HepG2 (cell line): ENCODE results near the gene MEF2B. TPM values are rescaled to one million over a fixed set of nuclear protein-coding genes. Genes with fewer than 3 reads are reported as not detected.
A peak's percentile ranks its signal among the peaks of the same experiment; 100 is the strongest.

Experiments used
- ATAC-seq: fragments of 200-7000 bp; cut with Tn5 transposase; 3 replicates; pipeline ENCODE4 v1.9.1; 2020; ENCODE audit warnings: mild to moderate bottlenecking, moderate library complexity
- BruUV-seq: library from RNA; stranded (reverse); fragments of 400-500 nt; replicated peaks from 2 replicates; lab custom pipeline; 2021; lab: Mats Ljungman, UMichigan
- CTCF ChIA-PET: fragments of 300-600 bp; formaldehyde crosslinking; extraction: SDS; loops from one replicate; lab custom pipeline; 2021; ENCODE audit warnings: low total read pairs, inconsistent platforms, low intra/inter-chr PET ratio; lab: Yijun Ruan, JAX
- POLR2A ChIA-PET: fragments of 350-600 bp; sonication (Branson Sonifier 250); formaldehyde crosslinking; loops from one replicate; lab custom pipeline; 2020; ENCODE audit warnings: antibody characterized with exemption, inconsistent platforms; lab: Yijun Ruan, JAX
- DNase-seq: peaks from one replicate; pipeline ENCODE4 v3.0.0-alpha.2; 2015; ENCODE audit warnings: low spot score
- FAIRE-seq: peaks from 3 replicates; lab custom pipeline; 2011; peaks lifted over from hg19 to GRCh38; lab: Jason Lieb, UNC
- H2AFZ ChIP-seq: one replicate; pipeline ENCODE4 v1.6.1; 2011; ENCODE audit warnings: low read length, inconsistent platforms
- H3K27ac ChIP-seq: fragments of 300-600 bp; 3 replicates; pipeline ENCODE4 v1.8.0; 2011; ENCODE audit warnings: mixed run types, mild to moderate bottlenecking, mixed read lengths, low read length, inconsistent platforms; ENCODE audit not compliant: insufficient read depth; ENCODE audit errors: extremely low read length
- H3K27me3 ChIP-seq, 2 experiments: fragments of 200-600 bp in 1 of 2; 2 replicates in 1 of 2; 3 replicates in 1 of 2; pipeline versions ENCODE4 v1.6.0 to v1.8.0; 2011; ENCODE audit warnings: low read length in 2 of 2, mild to moderate bottlenecking in 2 of 2, moderate library complexity in 2 of 2, inconsistent platforms in 1 of 2; ENCODE audit not compliant: insufficient read depth in 2 of 2, control insufficient read depth in 1 of 2
- H3K36me3 ChIP-seq, 2 experiments: fragments of 200-600 bp in 1 of 2; replicated peaks in 1 of 2; 2 replicates in 1 of 2; 3 replicates in 1 of 2; pipeline versions ENCODE4 v1.5.1 to v1.8.0; 2011; ENCODE audit warnings: low read length in 2 of 2, inconsistent platforms in 1 of 2; ENCODE audit not compliant: insufficient read depth in 2 of 2, control insufficient read depth in 1 of 2
- H3K4me1 ChIP-seq: 2 replicates; pipeline ENCODE4 v1.5.1; 2012; ENCODE audit warnings: low read length, inconsistent platforms; ENCODE audit not compliant: insufficient read depth
- H3K4me2 ChIP-seq: 2 replicates; pipeline ENCODE4 v1.6.0; 2011; ENCODE audit warnings: low read depth, low read length, inconsistent platforms
- H3K4me3 ChIP-seq, 3 experiments: fragments of 200-600 bp in 1 of 3; sonication (generic), shearing (Covaris generic) in 1 of 3; replicated peaks in 1 of 3; 2 replicates each; pipeline ENCODE4 v1.5.1; 2011 to 2016; ENCODE audit warnings: low read length in 3 of 3, inconsistent platforms in 2 of 3, low read depth in 2 of 3, mild to moderate bottlenecking in 2 of 3, control low read depth in 1 of 3, mixed read lengths in 1 of 3; ENCODE audit not compliant: insufficient read depth in 1 of 3
- H3K79me2 ChIP-seq: one replicate; pipeline ENCODE4 v1.6.1; 2011; ENCODE audit warnings: low read length, inconsistent platforms; ENCODE audit not compliant: insufficient read depth
- H3K9ac ChIP-seq: 2 replicates; pipeline ENCODE4 v1.6.0; 2011; ENCODE audit warnings: mild to moderate bottlenecking, low read depth, low read length, inconsistent platforms; ENCODE audit not compliant: insufficient read depth
- H3K9me3 ChIP-seq: 2 replicates; pipeline ENCODE4 v1.5.1; 2012; ENCODE audit warnings: mild to moderate bottlenecking, low read length
- H4K20me1 ChIP-seq: 2 replicates; pipeline ENCODE4 v1.6.0; 2011; ENCODE audit warnings: inconsistent platforms, mild to moderate bottlenecking, low read length, moderate library complexity; ENCODE audit not compliant: insufficient read depth
- AGO2 ChIP-seq: fragments of 200-400 bp; formaldehyde crosslinking; optimal IDR thresholded peaks from 2 replicates; pipeline ENCODE3; 2017; ENCODE audit warnings: mild to moderate bottlenecking, low read depth, low read length, moderate library complexity
- CENPT ChIP-seq: sonication (generic); formaldehyde crosslinking; IDR thresholded peaks from 2 replicates; pipeline ENCODE4 v1.8.0; 2022; ENCODE audit warnings: low read depth, mild to moderate bottlenecking, moderate library complexity, missing genetic modification reagents
- E2F5 ChIP-seq: sonication (generic); formaldehyde crosslinking; conservative IDR thresholded peaks from 2 replicates; pipeline ENCODE4 v1.4.0; 2020; ENCODE audit warnings: missing genetic modification reagents
- GATAD1 ChIP-seq: IDR thresholded peaks from 2 replicates; pipeline ENCODE4 v1.6.1; 2016; ENCODE audit warnings: missing genetic modification reagents, missing compliant biosample characterization
- GATAD2A ChIP-seq: IDR thresholded peaks from 2 replicates; pipeline ENCODE4 v1.6.1; 2016
- GFI1 ChIP-seq: sonication (generic); formaldehyde crosslinking; IDR thresholded peaks from 2 replicates; pipeline ENCODE4 v1.5.0; 2020; ENCODE audit warnings: missing genetic modification reagents, mild to moderate bottlenecking, borderline replicate concordance
- RFX5 ChIP-seq: IDR thresholded peaks from 2 replicates; pipeline ENCODE4 v1.6.1; 2011; ENCODE audit warnings: low read depth, low read length, improper control_type of control experiment
- SALL2 ChIP-seq: sonication (generic); formaldehyde crosslinking; IDR thresholded peaks from 2 replicates; pipeline ENCODE4 v1.8.1; 2023; ENCODE audit warnings: mild to moderate bottlenecking, missing genetic modification reagents, inconsistent platforms
- TRIM22 ChIP-seq: fragments of 450-650 bp; IDR thresholded peaks from 2 replicates; pipeline ENCODE4 v1.6.1; 2017
- ZBTB34 ChIP-seq: sonication (generic); formaldehyde crosslinking; IDR thresholded peaks from 2 replicates; pipeline ENCODE4 v1.8.0; 2022; ENCODE audit warnings: mild to moderate bottlenecking, missing genetic modification reagents
- ZFX ChIP-seq: sonication (generic); formaldehyde crosslinking; IDR thresholded peaks from 2 replicates; pipeline ENCODE4 v1.4.0; 2020; ENCODE audit warnings: mild to moderate bottlenecking, low read depth, missing genetic modification reagents, moderate library complexity
- ZNF101 ChIP-seq: sonication (generic); formaldehyde crosslinking; IDR thresholded peaks from 2 replicates; pipeline ENCODE4 v1.4.0; 2020; ENCODE audit warnings: mild to moderate bottlenecking, low read depth, missing genetic modification reagents, borderline replicate concordance
- ZNF280B ChIP-seq: sonication (generic); formaldehyde crosslinking; IDR thresholded peaks from 2 replicates; pipeline ENCODE4 v1.5.0; 2020; ENCODE audit warnings: missing genetic modification reagents, mild to moderate bottlenecking, borderline replicate concordance
- ZNF331 ChIP-seq: sonication (generic); formaldehyde crosslinking; IDR thresholded peaks from 2 replicates; pipeline ENCODE4 v1.4.0; 2020; ENCODE audit warnings: missing genetic modification reagents
- ZNF563 ChIP-seq: sonication (generic); formaldehyde crosslinking; IDR thresholded peaks from 2 replicates; pipeline ENCODE4 v1.8.0; 2022; ENCODE audit warnings: mild to moderate bottlenecking, moderate library complexity, missing genetic modification reagents
- ZNF7 ChIP-seq: IDR thresholded peaks from 2 replicates; pipeline ENCODE4 v1.6.1; 2016; ENCODE audit warnings: missing biosample characterization, missing genetic modification reagents
- ZNF768 ChIP-seq: sonication (generic); formaldehyde crosslinking; IDR thresholded peaks from 2 replicates; pipeline ENCODE4 v1.4.0; 2020; ENCODE audit warnings: missing genetic modification reagents
- WGBS: methylation state at CpG from one replicate; pipeline ENCODE4 v1.1.6; 2017; ENCODE audit warnings: low lambda C conversion rate; 5-methylcytosine and 5-hydroxymethylcytosine counted together
- in situ Hi-C: cut with HindIII; loops from 2 replicates; pipeline ENCODE4 v1.10.0; 2017; ENCODE audit warnings: low pct_unique_long_range_greater_than_20kb; ENCODE audit not compliant: extremely low pct_ligation_motif_present
- intact Hi-C: fragments of 100-400 bp; cut with micrococcal nuclease; formaldehyde crosslinking; loops from one replicate; pipeline ENCODE4 v1.10.0; 2022; ENCODE audit not compliant: unreplicated experiment
- polyA plus RNA-seq, 8 experiments: library from polyadenylated mRNA; depleted of rRNA in 3 of 8; stranded (reverse) in 7 of 8; unstranded in 1 of 8; fragments of >200 nt; fragmentation: Illumina TruSeq in 4 of 8; extraction: Trizol in 4 of 8; gene quantifications; 2 replicates each; pipeline versions ENCODE4 v1.2.1 to v1.2.3, GENCODE V29; 2011 to 2016; ENCODE audit warnings: low read depth in 4 of 8, missing spikeins in 1 of 8, mixed read lengths in 1 of 8; ENCODE audit not compliant: insufficient read depth in 1 of 8
- total RNA-seq, 5 experiments: library from RNA; depleted of rRNA; stranded (reverse); fragments of >200 nt; fragmentation: Illumina TruSeq; extraction: Trizol; gene quantifications; 2 replicates each; pipeline ENCODE4 v1.2.3, GENCODE V29; 2016; ENCODE audit warnings: low read depth in 1 of 5

The MEF2B gene
- total and polyA plus RNA-seq, 2 of the 13 experiments (the other 11 are each of a cell fraction or from before 2014, with no cell fraction given): 1.2 to 1.7 TPM

GRCh38 chr19:19179548-19180441 lies 9.7 kb upstream of the MEF2B start:
- FAIRE-seq (no peak), DNase-seq (no peak), ATAC-seq (no peak)
- ChIA-PET CTCF (no interaction called here), POLR2A (no interaction called here)
- Histone ChIP-seq H3K9me3 (no peaks in the 10 kb centered on the region), H2AFZ (no peak overlapping the region), H3K27me3 (no peaks in the 10 kb centered on the region), H3K36me3 (peaks cover 1 to 10% of the 10 kb centered on the region in 2 experiments; a peak in 1 of 5 replicates), H3K4me1 (peaks cover 2% of the 10 kb centered on the region), H3K4me2 (no peak overlapping the region), H3K9ac (no peak overlapping the region), H3K27ac (no peak overlapping the region), H4K20me1 (no peaks in the 10 kb centered on the region), H3K4me3 (no peak overlapping the region), H3K79me2 (no peaks in the 10 kb centered on the region)
- in situ Hi-C loops: loop anchor here (5.0 kb wide), 1 partner anchor 37 kb away; no protein-coding TSS in a partner anchor
- WGBS: 96% methylated on average over 11 of the region's 17 CpGs
- intact Hi-C loops: no loop called here
- TF ChIP-seq GATAD1 (no peak), ZNF768 (CRISPR knock-in tag) (peak; percentile 90), ZFX (no peak), SALL2 (CRISPR knock-in tag) (no peak), ZNF331 (CRISPR knock-in tag) (peak; percentile 97), CENPT (no peak), ZNF101 (CRISPR knock-in tag) (no peak), ZBTB34 (CRISPR knock-in tag) (no peak), GATAD2A (no peak), ZNF7 (CRISPR knock-in tag) (no peak), AGO2 (peak; percentile 14), RFX5 (no peak), GFI1 (CRISPR knock-in tag) (no peak), E2F5 (CRISPR knock-in tag) (no peak), ZNF563 (CRISPR knock-in tag) (no peak), TRIM22 (no peak), ZNF280B (no peak)
- BruUV-seq: no TSS peak
